Keratinocyte (primary cell): ENCODE data around the gene CCDC85B. TPM values are rescaled to one million over a fixed set of nuclear protein-coding genes. Genes with fewer than 3 reads are reported as not detected.

ENCODE experiments used
- DNase-seq: peaks from one replicate; pipeline ENCODE4 v3.0.0-alpha.2; 2011; ENCODE audit warnings: low read depth, missing footprints, low spot score
- FAIRE-seq: peaks from 2 replicates; lab custom pipeline; 2011; peaks lifted over from hg19 to GRCh38; lab: Jason Lieb, UNC
- H2AFZ ChIP-seq: 2 replicates; pipeline ENCODE4 v1.6.0; 2012; ENCODE audit warnings: low read length, control low read depth, inconsistent platforms; ENCODE audit not compliant: control insufficient read depth
- H3K27ac ChIP-seq: 2 replicates; pipeline ENCODE4 v1.5.1; 2011; ENCODE audit warnings: low read length; ENCODE audit not compliant: control insufficient read depth, insufficient read depth
- H3K27me3 ChIP-seq: 3 replicates; pipeline ENCODE4 v1.6.0; 2011; ENCODE audit warnings: low read length; ENCODE audit not compliant: control insufficient read depth, insufficient read depth; ENCODE audit errors: extremely low read depth
- H3K36me3 ChIP-seq, 2 experiments: 2 replicates in 1 of 2; 3 replicates in 1 of 2; pipeline ENCODE4 v1.5.1; 2011; ENCODE audit warnings: low read length in 2 of 2, mild to moderate bottlenecking in 1 of 2; ENCODE audit not compliant: control insufficient read depth in 2 of 2, insufficient read depth in 2 of 2; ENCODE audit errors: extremely low read depth in 1 of 2
- H3K4me1 ChIP-seq: 3 replicates; pipeline ENCODE4 v1.5.1; 2011; ENCODE audit warnings: low read length; ENCODE audit not compliant: control insufficient read depth, insufficient read depth; ENCODE audit errors: extremely low read depth
- H3K4me2 ChIP-seq: 3 replicates; pipeline ENCODE4 v1.6.0; 2011; ENCODE audit warnings: low read depth, low read length; ENCODE audit not compliant: control insufficient read depth, insufficient read depth; ENCODE audit errors: extremely low read depth
- H3K4me3 ChIP-seq, 3 experiments: fragments of 200-600 bp in 1 of 3; sonication (generic) in 1 of 3; 2 replicates in 2 of 3; 3 replicates in 1 of 3; pipeline ENCODE4 v1.5.1; 2011 to 2016; ENCODE audit warnings: low read length in 3 of 3, mild to moderate bottlenecking in 3 of 3, control low read depth in 2 of 3, inconsistent platforms in 1 of 3, low read depth in 1 of 3, mixed read lengths in 1 of 3, mixed run types in 1 of 3, moderate library complexity in 1 of 3; ENCODE audit not compliant: control insufficient read depth in 2 of 3, insufficient read depth in 2 of 3; ENCODE audit errors: extremely low read depth in 1 of 3
- H3K79me2 ChIP-seq: 2 replicates; pipeline ENCODE4 v1.6.0; 2012; ENCODE audit warnings: low read length; ENCODE audit not compliant: control insufficient read depth, insufficient read depth
- H3K9ac ChIP-seq: 3 replicates; pipeline ENCODE4 v1.6.0; 2011; ENCODE audit warnings: low read length; ENCODE audit not compliant: control insufficient read depth, insufficient read depth; ENCODE audit errors: extremely low read depth
- H3K9me1 ChIP-seq: 3 replicates; pipeline ENCODE4 v1.6.0; 2011; ENCODE audit warnings: low read length; ENCODE audit not compliant: control insufficient read depth, insufficient read depth; ENCODE audit errors: extremely low read depth
- H3K9me3 ChIP-seq: 2 replicates; pipeline ENCODE4 v1.5.1; 2012; ENCODE audit warnings: low read depth, low read length; ENCODE audit not compliant: control insufficient read depth
- H4K20me1 ChIP-seq: 3 replicates; pipeline ENCODE4 v1.6.0; 2011; ENCODE audit warnings: low read length; ENCODE audit not compliant: control insufficient read depth, insufficient read depth; ENCODE audit errors: extremely low read depth
- CTCF ChIP-seq, 3 experiments: IDR thresholded peaks in 1 of 3; conservative IDR thresholded peaks in 1 of 3; optimal IDR thresholded peaks in 1 of 3; 2 replicates in 2 of 3; 3 replicates in 1 of 3; pipeline versions ENCODE3 to v1.5.1; 2011; ENCODE audit warnings: low read length in 3 of 3, mild to moderate bottlenecking in 3 of 3, moderate library complexity in 2 of 3, control low read depth in 1 of 3, inconsistent platforms in 1 of 3; ENCODE audit not compliant: insufficient read depth in 2 of 3; ENCODE audit errors: extremely low read depth in 1 of 3
- EZH2 ChIP-seq: IDR thresholded peaks from one replicate; pipeline ENCODE4 v1.6.1; 2012; ENCODE audit warnings: inconsistent platforms, mild to moderate bottlenecking, low read length, moderate library complexity
- dilution Hi-C: fragments of 300-500 bp; cut with MboI; formaldehyde crosslinking; loops from one replicate; pipeline ENCODE4 v1.7.0; 2020; ENCODE audit warnings: low sequenced_read_pairs; ENCODE audit not compliant: extremely low pct_ligation_motif_present
- polyA plus RNA-seq, 5 experiments: library from polyadenylated mRNA; depleted of rRNA in 3 of 5; stranded (reverse) in 3 of 5; stranded (forward) in 1 of 5; unstranded in 1 of 5; fragments of >200 nt; gene quantifications; 1 replicate in 1 of 5; 2 replicates in 3 of 5; 3 replicates in 1 of 5; pipeline versions ENCODE4 v1.2.1 to v1.2.3, GENCODE V29; 2011 to 2012; ENCODE audit warnings: missing spikeins in 2 of 5, low read depth in 1 of 5, low replicate concordance in 1 of 5

Gene CCDC85B
- polyA plus RNA-seq, 1 donor (not counting 4 experiments of a cell fraction or from before 2014, with no cell fraction given): 4.1 TPM

- Histone ChIP-seq H3K9me1 (no peaks in the 10 kb centered on the region), H2AFZ (no peak overlapping the region), H3K79me2 (peaks cover 36% of the 10 kb centered on the region), H3K4me3 (no peak overlapping the region), H3K36me3 (peaks cover 34 to 44% of the 10 kb centered on the region in 2 experiments), H4K20me1 (peaks cover 1% of the 10 kb centered on the region), H3K4me2 (peak overlapping the region; percentile 92), H3K27ac (no peak overlapping the region), H3K9ac (no peak overlapping the region), H3K27me3 (no peaks in the 10 kb centered on the region), H3K9me3 (no peaks in the 10 kb centered on the region), H3K4me1 (peaks cover 18% of the 10 kb centered on the region)
- dilution Hi-C loops: no loop called here
- FAIRE-seq: no peak
- DNase-seq: no peak
- TF ChIP-seq CTCF (optimal IDR thresholded peaks at IDR 0.05 in 1 of 3, IDR thresholded peaks at IDR 0.05 in 1 of 3, conservative IDR thresholded peaks at IDR 0.05 in 1 of 3; ENCODE audit: extremely low read depth in 1 of 3, insufficient read depth in 2 of 3, low read length in 3 of 3) (no peak), EZH2 (no peak)
Observed at GRCh38 chr11:65862191-65862735, 28.2 kb upstream of the CCDC85B start.

GRCh38 chr11:65862941-65863888 lies 27.3 kb upstream of the CCDC85B start:
- Histone ChIP-seq H3K36me3 (peaks cover 34 to 48% of the 10 kb centered on the region in 2 experiments), H3K9me1 (no peaks in the 10 kb centered on the region), H3K4me2 (no peak overlapping the region), H3K27me3 (no peaks in the 10 kb centered on the region), H3K4me3 (no peak overlapping the region), H2AFZ (no peak overlapping the region), H3K9me3 (no peaks in the 10 kb centered on the region), H3K9ac (no peak overlapping the region), H3K27ac (no peak overlapping the region), H4K20me1 (no peaks in the 10 kb centered on the region), H3K4me1 (peaks cover 18% of the 10 kb centered on the region), H3K79me2 (peaks cover 29% of the 10 kb centered on the region)
- no peak for DNase-seq
- dilution Hi-C loops: no loop called here
- TF ChIP-seq CTCF (optimal IDR thresholded peaks at IDR 0.05 in 1 of 3, IDR thresholded peaks at IDR 0.05 in 1 of 3, conservative IDR thresholded peaks at IDR 0.05 in 1 of 3; ENCODE audit: extremely low read depth in 1 of 3, insufficient read depth in 2 of 3, low read length in 3 of 3): no peak
- no peak for TF ChIP-seq EZH2
- no peak for FAIRE-seq
